Measurements from ENCODE around the gene TRMT112.

The TRMT112 gene

GRCh38 chr11:64287676-64288352 is 29.5 kb downstream of the TRMT112 start:
- TF ChIP-seq, protein P1, sequence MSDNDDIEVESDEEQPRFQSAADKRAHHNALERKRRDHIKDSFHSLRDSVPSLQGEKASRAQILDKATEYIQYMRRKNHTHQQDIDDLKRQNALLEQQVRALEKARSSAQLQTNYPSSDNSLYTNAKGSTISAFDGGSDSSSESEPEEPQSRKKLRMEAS (IDR thresholded peaks at IDR 0.05; ENCODE audit: low read depth, low read length), result no peak
- TF ChIP-seq POLR2A (IDR thresholded peaks at IDR 0.05; ENCODE audit: extremely low read depth, insufficient read length), result no peak
- TF ChIP-seq, protein P2, sequence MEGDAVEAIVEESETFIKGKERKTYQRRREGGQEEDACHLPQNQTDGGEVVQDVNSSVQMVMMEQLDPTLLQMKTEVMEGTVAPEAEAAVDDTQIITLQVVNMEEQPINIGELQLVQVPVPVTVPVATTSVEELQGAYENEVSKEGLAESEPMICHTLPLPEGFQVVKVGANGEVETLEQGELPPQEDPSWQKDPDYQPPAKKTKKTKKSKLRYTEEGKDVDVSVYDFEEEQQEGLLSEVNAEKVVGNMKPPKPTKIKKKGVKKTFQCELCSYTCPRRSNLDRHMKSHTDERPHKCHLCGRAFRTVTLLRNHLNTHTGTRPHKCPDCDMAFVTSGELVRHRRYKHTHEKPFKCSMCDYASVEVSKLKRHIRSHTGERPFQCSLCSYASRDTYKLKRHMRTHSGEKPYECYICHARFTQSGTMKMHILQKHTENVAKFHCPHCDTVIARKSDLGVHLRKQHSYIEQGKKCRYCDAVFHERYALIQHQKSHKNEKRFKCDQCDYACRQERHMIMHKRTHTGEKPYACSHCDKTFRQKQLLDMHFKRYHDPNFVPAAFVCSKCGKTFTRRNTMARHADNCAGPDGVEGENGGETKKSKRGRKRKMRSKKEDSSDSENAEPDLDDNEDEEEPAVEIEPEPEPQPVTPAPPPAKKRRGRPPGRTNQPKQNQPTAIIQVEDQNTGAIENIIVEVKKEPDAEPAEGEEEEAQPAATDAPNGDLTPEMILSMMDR (IDR thresholded peaks at IDR 0.05; ENCODE audit: low read depth, low read length), result no peak
- TF ChIP-seq MYC (IDR thresholded peaks at IDR 0.05; ENCODE audit: low read depth, low read length), result no peak
- H3K4me3 ChIP-seq (ENCODE audit: low read depth, low read length), result no peak overlapping the region
- no peak for DNase-seq (ENCODE audit: low read depth)

GRCh38 chr11:64286801-64287159 is 30.6 kb downstream of the TRMT112 start:
- DNase-seq (ENCODE audit: low read depth), result no peak
- H3K4me3 ChIP-seq (ENCODE audit: low read depth, low read length), result no peak overlapping the region
- no peak for TF ChIP-seq MYC (IDR thresholded peaks at IDR 0.05; ENCODE audit: low read depth, low read length)
- no peak for TF ChIP-seq POLR2A (IDR thresholded peaks at IDR 0.05; ENCODE audit: extremely low read depth, insufficient read length)
- TF ChIP-seq, protein P1 (IDR thresholded peaks at IDR 0.05; ENCODE audit: low read depth, low read length), result no peak
- TF ChIP-seq, protein P2 (IDR thresholded peaks at IDR 0.05; ENCODE audit: low read depth, low read length), result no peak

GRCh38 chr11:64285885-64286800 is 31.2 kb downstream of the TRMT112 start:
- TF ChIP-seq, protein P1 (IDR thresholded peaks at IDR 0.05; ENCODE audit: low read depth, low read length), result no peak
- TF ChIP-seq, protein P2 (IDR thresholded peaks at IDR 0.05; ENCODE audit: low read depth, low read length), result peak; percentile 15
- H3K4me3 ChIP-seq (ENCODE audit: low read depth, low read length), result peak overlapping the region; percentile 42
- peak; percentile 42 for DNase-seq (ENCODE audit: low read depth)

GRCh38 chr11:64284962-64285884 is 32.1 kb downstream of the TRMT112 start, which contains the start of gene GPR137:
GPR137 (plus strand) TSS chr11:64285848; CDS start chr11:64286525, 677 bp downstream.
- TF ChIP-seq MYC (IDR thresholded peaks at IDR 0.05; ENCODE audit: low read depth, low read length) (no peak; the same call in 1 of the 2 replicates), POLR2A (IDR thresholded peaks at IDR 0.05; ENCODE audit: extremely low read depth, insufficient read length) (peak; percentile 41)
- TF ChIP-seq, protein P2 (IDR thresholded peaks at IDR 0.05; ENCODE audit: low read depth, low read length), result no peak
- DNase-seq (ENCODE audit: low read depth), result peak; percentile 84
- peak within 1 kb of the TSS; percentile 72 for H3K4me3 ChIP-seq (ENCODE audit: low read depth, low read length)

DNA sequence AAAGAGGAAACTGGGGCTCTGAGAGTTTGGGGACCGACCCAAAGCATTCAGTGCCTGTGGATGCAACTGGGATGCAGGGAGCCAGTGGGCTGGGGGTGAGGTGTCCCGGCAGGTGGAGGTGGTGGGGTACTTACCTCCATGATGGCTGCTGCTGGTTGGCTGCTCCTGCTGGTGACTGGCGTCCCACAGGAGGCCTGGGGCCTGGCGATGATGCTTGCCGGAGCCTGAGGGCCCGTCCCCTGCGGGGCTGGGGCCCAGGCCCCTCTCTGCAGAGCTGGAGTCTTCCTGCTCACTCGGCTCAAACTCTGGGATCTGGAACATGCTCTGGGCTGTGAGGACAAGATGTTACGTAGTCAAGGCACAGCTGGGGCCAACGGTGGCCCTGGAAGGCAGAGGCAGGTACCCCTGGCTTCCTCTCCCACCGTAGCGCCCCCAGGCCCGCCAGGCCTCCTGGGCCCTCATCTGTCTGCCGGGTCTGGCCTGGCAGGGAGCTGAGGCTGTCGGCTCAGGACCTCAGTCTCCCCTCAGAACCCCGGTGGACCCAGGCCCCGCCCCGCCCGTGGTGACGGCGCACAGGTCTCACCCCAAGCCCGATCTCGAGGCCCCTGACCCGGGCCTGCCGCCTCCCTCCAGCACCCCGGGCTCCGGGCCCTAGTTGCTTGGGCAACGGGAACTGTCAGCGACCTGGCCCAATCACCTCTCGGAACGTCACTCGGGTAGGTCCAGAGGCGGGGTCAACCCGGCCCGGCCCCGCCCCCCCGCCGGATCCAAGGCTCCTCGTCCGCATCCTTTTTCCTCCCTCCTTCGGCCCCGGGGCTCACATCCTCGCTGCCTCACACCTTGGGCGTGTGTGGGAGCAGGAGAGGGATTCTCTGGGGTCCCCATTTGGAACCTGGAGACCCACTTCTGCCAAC is 33.1 kb downstream of the TRMT112 start, which contains the start of gene BAD:
Gene BAD, minus strand, starts transcription at position 618 of the 914 bp plus-strand sequence. Its CDS starts 297 bp downstream, at position 321.
- peak within 1 kb of the TSS; percentile 72 for H3K4me3 ChIP-seq (ENCODE audit: low read depth, low read length)
- TF ChIP-seq MYC (IDR thresholded peaks at IDR 0.05; ENCODE audit: low read depth, low read length), result peak; percentile 7; the same call in 1 of the 2 replicates
- TF ChIP-seq, protein P1 (IDR thresholded peaks at IDR 0.05; ENCODE audit: low read depth, low read length), result no peak
- TF ChIP-seq, protein P2 (IDR thresholded peaks at IDR 0.05; ENCODE audit: low read depth, low read length), result no peak
- TF ChIP-seq POLR2A (IDR thresholded peaks at IDR 0.05; ENCODE audit: extremely low read depth, insufficient read length), result peak; percentile 56
- DNase-seq (ENCODE audit: low read depth), result peak; percentile 94

Data from NB4 (cell line).